ENCODE results near the gene TMEM120A.

- TF ChIP-seq CTCF (IDR thresholded peaks at IDR 0.05; ENCODE audit: low read depth, low read length, poor library complexity, severe bottlenecking) (no peak), EZH2phosphoT487 (IDR thresholded peaks at IDR 0.05; ENCODE audit: borderline replicate concordance, low read length) (no peak)
Measured at GRCh38 chr7:75950111-75950681, 44.2 kb downstream of the TMEM120A start.
